ENCODE measurements around the gene U2AF1L4.

DNA sequence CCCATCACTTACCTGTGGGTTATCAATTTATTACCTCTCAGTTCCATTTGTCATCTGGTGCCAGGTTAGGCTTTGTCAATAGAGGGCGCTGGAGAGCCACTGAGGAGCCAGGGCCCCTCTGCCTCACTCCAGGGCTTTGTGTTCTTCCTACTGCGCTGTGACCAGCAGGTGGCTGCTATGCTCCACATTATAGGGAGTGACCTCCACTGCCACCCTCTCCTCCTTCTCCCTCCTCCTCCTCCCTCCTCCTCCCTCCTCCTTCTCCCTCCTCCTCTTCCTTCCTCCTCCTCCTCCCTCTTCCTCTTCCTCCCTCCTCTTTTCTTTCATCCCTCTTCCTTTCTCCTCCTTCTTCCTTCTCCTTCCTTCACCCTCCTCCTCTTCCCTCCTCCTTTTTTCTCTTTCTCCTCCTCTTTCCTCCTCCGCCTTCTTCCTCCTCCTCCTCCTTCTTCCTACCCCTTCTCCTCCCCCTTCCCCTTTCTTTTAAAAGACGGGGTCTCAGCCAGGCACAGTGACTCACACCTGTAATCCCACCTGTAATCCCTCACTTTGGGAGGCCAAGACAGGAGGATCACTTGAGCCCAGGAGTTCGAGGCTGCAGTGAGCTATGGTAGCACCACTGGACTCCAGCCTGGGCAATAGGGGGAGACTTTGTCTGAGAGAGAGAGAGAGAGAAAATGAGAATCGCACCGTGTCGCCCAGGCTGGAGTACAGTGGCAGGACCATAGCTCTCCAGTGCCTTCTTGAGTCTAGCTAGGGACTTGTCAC lies 51.2 kb downstream of the U2AF1L4 start:
- TF ChIP-seq, protein P1, sequence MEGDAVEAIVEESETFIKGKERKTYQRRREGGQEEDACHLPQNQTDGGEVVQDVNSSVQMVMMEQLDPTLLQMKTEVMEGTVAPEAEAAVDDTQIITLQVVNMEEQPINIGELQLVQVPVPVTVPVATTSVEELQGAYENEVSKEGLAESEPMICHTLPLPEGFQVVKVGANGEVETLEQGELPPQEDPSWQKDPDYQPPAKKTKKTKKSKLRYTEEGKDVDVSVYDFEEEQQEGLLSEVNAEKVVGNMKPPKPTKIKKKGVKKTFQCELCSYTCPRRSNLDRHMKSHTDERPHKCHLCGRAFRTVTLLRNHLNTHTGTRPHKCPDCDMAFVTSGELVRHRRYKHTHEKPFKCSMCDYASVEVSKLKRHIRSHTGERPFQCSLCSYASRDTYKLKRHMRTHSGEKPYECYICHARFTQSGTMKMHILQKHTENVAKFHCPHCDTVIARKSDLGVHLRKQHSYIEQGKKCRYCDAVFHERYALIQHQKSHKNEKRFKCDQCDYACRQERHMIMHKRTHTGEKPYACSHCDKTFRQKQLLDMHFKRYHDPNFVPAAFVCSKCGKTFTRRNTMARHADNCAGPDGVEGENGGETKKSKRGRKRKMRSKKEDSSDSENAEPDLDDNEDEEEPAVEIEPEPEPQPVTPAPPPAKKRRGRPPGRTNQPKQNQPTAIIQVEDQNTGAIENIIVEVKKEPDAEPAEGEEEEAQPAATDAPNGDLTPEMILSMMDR (conservative IDR thresholded peaks at IDR 0.05) = peak; percentile 91
- no peak for TF ChIP-seq EZH2 (IDR thresholded peaks at IDR 0.05; ENCODE audit: low read depth)
